ENCODE data around the gene MID2. TPM values are rescaled to one million over a fixed set of nuclear protein-coding genes. Genes with fewer than 3 reads are reported as not detected.
"Not testable (repeated sequence)": the region's sequence is repeated elsewhere in the genome, so short reads cannot be mapped to it uniquely, and the experiment has no call there.

Gene MID2
- total RNA-seq, 1 donor from 2014 or later: 29.3 TPM

DNA sequence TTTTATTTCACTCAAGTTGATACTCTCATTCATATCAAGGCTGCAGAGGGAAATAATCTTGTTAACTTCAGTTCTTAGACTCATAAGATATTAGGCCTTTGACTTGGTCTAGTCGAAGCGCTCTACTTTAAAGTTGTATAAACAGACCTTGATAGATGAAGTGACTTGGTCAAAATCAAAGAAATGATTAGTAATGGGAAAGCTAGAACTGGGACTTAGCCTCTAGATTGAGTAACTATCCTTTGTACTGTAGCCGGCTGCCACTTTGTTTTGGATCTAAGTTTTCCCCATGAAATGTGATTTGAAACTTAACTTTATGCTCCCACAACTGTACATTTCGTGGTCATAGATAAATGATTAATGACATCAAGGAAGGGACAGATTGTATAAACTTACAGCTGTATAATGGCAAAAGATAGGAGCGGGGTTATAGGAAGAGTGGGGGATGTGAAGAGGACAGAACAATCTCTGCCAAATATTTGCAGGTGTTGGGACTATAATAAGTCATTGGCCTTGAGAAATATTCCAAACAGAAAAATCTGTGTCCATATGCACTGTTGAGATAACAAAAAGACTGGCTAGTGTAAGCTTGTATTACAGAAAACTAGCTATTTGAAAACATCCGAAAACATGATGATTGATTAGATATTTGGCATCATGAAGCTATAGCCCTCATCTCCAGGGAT is 17.2 kb downstream of the MID2 start:
- DNase-seq (ENCODE audit: low read depth): no peak

DNA sequence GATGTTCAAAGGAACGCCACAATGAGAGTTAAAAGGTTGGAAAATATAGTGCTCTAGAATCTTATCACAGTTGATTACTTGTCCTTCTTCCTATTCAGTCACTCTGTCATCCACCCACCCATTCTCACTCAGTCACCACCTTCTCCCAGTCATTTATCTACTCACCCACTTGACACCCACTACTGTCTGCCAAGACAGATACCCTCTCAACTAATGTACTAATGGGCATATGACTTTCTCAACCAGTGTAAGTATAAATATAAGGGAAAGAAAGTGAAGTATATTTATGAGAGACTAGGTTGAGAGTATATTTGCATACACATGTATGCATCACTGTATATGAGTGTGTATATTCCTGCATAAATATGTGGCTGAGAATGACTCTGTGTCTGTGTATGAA is 20.0 kb downstream of the MID2 start:
- DNase-seq (ENCODE audit: low read depth): no peak

DNA sequence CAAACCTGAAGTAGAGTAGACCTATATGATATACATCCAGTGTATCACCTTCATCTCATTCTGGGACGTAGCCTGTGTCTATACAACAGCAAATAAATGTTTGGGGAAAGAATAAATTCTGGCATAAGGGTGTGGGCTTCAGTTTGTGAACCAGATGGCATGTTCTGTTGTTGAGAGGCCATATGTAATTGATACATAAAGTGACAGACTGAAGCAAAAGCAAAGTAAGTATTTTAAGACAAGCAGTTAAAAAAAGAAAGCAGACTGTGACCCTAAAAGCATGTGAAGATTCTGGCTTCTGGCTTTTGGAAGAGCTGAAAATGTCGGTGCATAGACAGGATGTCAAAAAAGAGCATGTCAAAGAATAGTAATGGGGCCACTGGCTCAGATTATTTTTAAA is 22.9 kb downstream of the MID2 start:
- DNase-seq (ENCODE audit: low read depth): no peak

DNA sequence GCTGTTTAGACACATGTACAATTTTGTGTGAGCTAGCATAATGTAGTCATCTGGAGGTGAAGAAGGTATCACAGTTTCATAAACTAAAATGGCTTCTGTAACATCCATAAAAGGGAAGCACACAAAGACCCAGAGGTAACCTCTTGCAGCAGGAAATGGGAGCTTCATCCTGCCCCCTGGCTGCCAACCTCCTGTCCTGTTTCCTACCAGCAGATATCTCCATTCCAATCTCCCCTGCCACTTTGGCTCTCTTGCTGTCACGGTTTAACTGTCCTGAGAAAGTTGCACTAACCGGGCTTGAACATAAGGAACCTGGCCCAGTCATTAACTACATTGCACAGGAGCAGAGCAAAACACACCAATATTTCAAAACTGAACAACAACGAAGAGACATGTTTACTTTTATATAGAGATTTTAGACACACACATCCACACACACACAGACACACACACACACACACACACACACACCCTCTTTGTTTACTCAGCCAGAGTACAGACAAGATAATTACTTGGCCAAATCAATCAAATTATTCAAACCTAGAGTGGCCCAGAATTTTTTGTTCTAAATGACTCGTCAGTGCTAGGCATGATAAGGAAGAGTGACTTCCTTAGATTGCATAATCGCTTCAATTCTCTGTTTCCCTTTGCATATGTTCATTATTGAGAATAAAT is 24.2 kb downstream of the MID2 start:
- peak; percentile 10 for DNase-seq (ENCODE audit: low read depth)

- DNase-seq (ENCODE audit: low read depth): no peak
Measured at GRCh38 chrX:107850422-107850765, 24.7 kb downstream of the MID2 start.

DNA sequence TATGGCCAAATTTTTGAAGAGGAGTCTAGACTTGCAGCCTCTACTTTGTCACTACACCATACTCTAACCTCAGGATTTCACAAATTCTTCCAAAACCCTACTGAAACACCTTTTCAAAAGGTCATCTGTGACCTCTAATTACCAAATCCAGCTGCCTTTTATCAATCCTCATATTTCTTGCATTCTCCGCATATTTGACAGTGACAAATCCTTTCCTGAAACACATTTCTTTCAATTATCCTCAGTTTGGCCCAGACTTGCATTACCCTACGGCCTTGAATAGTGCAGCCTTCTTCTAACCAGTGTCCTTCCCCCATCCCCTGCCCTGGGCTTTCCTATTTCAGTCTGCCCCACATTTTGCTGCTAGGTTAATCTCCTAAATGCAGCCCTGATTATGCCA is 25.5 kb downstream of the MID2 start:
- no peak for DNase-seq (ENCODE audit: low read depth)

GRCh38 chrX:107851665-107852064 is 26.0 kb downstream of the MID2 start:
- DNase-seq (ENCODE audit: low read depth): not testable (repeated sequence)

GRCh38 chrX:107856289-107856688 is 30.6 kb downstream of the MID2 start:
- DNase-seq (ENCODE audit: low read depth): no peak

DNA sequence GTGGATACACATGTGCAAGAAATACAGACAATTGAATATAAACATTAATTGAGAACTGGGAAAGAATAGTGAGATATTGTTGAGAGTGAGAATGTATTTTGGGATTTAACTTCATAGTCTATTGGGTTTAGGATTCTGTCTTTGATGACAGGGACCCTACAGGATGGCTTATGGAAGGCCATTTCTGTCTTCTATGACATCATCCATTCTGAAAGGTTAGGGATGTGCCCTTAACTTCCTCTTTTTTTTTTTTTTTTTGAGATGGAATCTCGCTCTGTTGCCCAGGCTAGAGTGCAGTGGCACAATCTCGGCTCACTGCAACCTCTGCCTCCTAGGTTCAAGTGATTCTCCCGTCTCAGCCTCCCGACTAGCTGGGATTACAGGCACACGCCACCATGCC is 31.4 kb downstream of the MID2 start:
- DNase-seq (ENCODE audit: low read depth): not testable (repeated sequence)

GRCh38 chrX:107857837-107858236 is 32.2 kb downstream of the MID2 start:
- no peak for DNase-seq (ENCODE audit: low read depth)

GRCh38 chrX:107861056-107861455 is 35.4 kb downstream of the MID2 start:
- DNase-seq (ENCODE audit: low read depth): no peak

DNA sequence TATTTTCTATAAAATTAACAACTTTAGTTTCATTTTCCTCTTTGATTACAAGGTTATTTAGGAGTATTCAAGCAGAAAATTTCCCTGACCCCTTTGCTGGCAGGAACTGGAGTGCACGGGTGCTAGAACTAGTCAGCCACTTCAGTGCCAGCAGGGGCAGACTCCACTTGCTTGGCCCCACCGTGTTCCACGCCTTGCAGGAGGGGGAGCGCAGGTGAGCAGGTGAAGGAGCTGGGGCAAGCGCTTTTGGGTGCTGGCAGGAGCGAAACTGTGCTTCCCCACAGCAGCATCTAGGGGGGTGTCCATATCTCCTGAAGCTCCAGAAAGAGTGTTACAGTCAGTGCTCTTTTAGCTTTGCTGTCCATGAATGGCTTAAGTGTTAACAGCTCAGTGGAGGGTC is 45.5 kb downstream of the MID2 start:
- DNase-seq (ENCODE audit: low read depth): no peak

GRCh38 chrX:107878106-107878505 is 52.4 kb downstream of the MID2 start:
- DNase-seq (ENCODE audit: low read depth): no peak

GRCh38 chrX:107880054-107880610 is 54.5 kb downstream of the MID2 start:
- DNase-seq (ENCODE audit: low read depth): peak; percentile 63

DNA sequence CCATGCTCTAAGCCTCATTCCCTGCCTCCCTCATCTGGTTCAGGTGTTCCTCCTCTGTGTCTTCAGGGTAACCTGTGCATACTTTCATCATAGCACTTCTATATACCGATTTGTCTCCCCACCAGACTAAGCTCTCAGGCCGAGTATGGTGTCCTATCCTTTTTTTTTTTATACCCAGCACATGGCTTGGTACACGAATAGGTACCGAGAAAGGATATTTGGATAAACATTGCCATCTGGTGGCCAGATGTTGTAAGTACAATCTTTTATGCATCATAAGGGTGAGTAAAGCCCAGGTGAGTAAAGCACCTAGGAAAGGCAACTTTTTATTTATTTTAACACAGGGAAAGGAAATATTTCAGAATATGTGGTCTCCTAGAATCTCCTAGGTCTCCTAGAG is 68.4 kb downstream of the MID2 start:
- peak; percentile 47 for DNase-seq (ENCODE audit: low read depth)

- no peak for DNase-seq (ENCODE audit: low read depth)
Measured at GRCh38 chrX:107902721-107903120, 77.1 kb downstream of the MID2 start.

DNA sequence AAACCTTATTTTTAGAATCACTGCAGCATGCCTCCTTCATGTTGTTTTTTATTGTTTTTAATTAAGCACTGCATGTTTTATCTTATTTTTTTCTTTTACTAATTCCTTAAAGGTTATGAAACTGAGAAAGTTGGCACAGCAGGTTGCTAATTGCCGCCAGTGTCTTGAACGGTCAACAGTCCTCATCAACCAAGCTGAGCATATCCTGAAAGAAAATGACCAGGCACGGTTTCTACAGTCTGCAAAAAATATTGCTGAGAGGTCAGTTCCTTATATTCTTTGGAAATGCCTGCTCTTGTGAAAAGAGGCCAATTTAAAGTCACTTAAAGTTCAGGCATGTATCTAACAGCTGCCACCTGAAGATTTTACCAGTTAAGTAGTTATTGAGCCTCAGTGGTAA is 79.7 kb downstream of the MID2 start:
- DNase-seq (ENCODE audit: low read depth): no peak

DNA sequence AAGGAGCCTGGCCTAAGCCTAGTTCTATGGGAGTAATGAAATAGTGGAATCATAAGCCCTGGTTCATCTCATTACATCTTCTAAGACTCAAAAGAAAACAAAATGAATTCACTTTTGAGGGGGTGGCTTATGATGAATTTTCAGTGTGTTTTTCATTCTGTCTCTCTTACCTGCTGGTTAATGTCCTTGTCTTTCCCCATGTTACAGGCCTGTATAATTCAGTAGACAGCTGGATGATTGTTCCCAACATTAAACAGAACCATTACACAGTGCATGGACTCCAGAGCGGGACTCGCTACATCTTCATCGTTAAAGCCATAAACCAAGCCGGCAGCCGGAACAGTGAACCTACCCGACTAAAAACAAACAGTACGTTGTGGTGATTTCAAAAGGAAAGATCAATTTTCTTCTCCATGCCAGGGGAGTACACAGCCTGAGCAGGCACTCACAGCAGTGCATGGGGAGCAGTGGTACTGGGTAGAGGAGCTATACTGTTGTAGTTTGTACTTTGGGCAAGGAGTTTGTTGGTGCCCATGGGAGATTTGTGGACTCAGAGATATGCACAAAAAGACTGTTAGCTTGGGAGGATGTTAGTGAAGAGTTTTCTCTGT is 98.6 kb downstream of the MID2 start:
- no peak for DNase-seq (ENCODE audit: low read depth)

- no peak for DNase-seq (ENCODE audit: low read depth)
Measured at GRCh38 chrX:107934262-107934661, 108.6 kb downstream of the MID2 start.

- DNase-seq (ENCODE audit: low read depth): peak; percentile 72
Measured at GRCh38 chrX:107935200-107935599, 109.5 kb downstream of the MID2 start.

DNA sequence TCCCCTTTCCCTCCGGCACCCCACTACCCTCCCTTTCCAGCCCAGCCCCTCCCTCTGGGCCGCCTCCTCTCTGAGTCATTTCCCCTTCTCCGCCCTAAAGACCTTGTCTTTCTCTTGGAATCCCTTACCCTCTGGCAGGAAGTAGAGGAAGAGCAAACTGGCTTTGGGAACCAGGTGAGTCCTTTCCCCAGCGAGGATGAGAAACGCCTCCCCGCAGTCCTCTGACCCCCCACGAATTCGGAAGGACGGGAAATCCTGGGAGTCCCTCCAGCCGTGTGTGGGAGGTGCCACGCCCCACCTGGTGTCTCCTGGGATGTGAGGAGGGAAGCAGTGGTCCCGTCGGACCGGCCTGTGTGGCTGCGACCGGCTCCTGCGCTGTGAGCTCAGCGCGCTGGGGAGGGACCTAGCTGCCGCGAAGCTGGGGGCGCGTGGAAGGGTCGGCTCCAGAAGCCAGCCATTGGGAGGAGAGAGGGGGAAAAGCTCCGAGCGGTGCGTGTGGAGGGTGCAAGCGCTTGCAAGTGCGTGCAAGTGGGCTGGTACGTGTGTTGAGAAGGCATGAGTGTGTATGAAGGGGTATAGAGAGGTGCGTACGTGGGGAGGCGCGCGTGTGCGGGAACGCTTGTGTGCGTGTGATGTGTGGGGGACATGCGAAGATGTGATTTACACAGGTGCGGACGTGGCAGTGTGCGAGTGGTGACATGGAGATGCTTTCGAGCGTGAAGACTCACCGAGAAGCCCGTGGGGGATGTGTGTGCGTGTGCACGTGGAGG is 110.2 kb downstream of the MID2 start:
- peak; percentile 15 for DNase-seq (ENCODE audit: low read depth)

DNA sequence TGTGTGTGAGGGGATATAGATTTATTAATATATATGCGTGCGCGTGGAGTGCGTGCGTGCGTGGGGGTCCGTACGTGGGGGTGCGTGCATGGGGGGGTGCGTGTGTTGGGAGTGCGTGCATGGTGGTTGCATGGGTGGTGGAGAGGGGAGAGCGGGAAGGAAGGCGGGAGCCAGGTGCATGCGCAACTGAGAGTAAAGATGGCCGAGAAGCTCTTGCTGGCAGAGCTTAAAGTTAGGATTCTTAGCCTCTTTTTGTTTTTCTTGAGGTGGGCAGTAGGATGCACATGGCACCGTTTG is 110.7 kb downstream of the MID2 start:
- DNase-seq (ENCODE audit: low read depth): no peak

GRCh38 chrX:107940095-107940494 is 114.4 kb downstream of the MID2 start:
- no peak for DNase-seq (ENCODE audit: low read depth)
